ENCODE results near the gene CXCR3. TPM values are rescaled to one million over a fixed set of nuclear protein-coding genes. Genes with fewer than 3 reads are reported as not detected.
A peak's percentile ranks its signal among the peaks of the same experiment; 100 is the strongest.

The CXCR3 gene
- total and polyA plus RNA-seq, 4 donors: 0.49 to 0.69 (median 0.50) TPM; not detected in 1

- DNase-seq: no peak
- 76 to 89% methylated on average over 14 of the region's 14 CpGs for WGBS, 2 donors
Measured at GRCh38 chrX:71627588-71628404, 9.5 kb upstream of the CXCR3 start.

GRCh38 chrX:71626576-71626975 lies 8.3 kb upstream of the CXCR3 start:
- intact Hi-C loops (cut with DNase I): no loop called here

More at GRCh38 chrX:71627588-71628404, 9.5 kb upstream of the CXCR3 start:
- Histone ChIP-seq H3K36me3 (ENCODE audit: control insufficient read depth in 1 of 2, insufficient read depth in 2 of 2, low read length in 1 of 2) (no peaks in the 10 kb centered on the region), H3K9me3 (ENCODE audit: control insufficient read depth, low read length) (no peaks in the 10 kb centered on the region), H3K4me3 (ENCODE audit: low read length in 2 of 2) (no peak overlapping the region), H3K4me1 (ENCODE audit: control insufficient read depth in 1 of 2, insufficient read depth in 2 of 2, low read length in 2 of 2) (no peaks in the 10 kb centered on the region), H3K27ac (ENCODE audit: low read depth in 1 of 2, low read length in 2 of 2) (no peak overlapping the region), H3K27me3 (ENCODE audit: control insufficient read depth in 1 of 2, insufficient read depth in 2 of 2, low read length in 1 of 2) (no peaks in the 10 kb centered on the region)
- no peak for ATAC-seq (ENCODE audit: low FRiP score)
- intact Hi-C loops (cut with DNase I): no loop called here

GRCh38 chrX:71625471-71625870 lies 7.2 kb upstream of the CXCR3 start:
- intact Hi-C loops (cut with DNase I): no loop called here
- Histone ChIP-seq H3K27me3 (ENCODE audit: control insufficient read depth in 1 of 2, insufficient read depth in 2 of 2, low read length in 1 of 2) (no peaks in the 10 kb centered on the region), H3K27ac (ENCODE audit: low read depth in 1 of 2, low read length in 2 of 2) (no peak overlapping the region), H3K4me1 (ENCODE audit: control insufficient read depth in 1 of 2, insufficient read depth in 2 of 2, low read length in 2 of 2) (no peaks in the 10 kb centered on the region), H3K4me3 (ENCODE audit: low read length in 2 of 2) (no peak overlapping the region), H3K9me3 (ENCODE audit: control insufficient read depth, low read length) (no peaks in the 10 kb centered on the region), H3K36me3 (ENCODE audit: control insufficient read depth in 1 of 2, insufficient read depth in 2 of 2, low read length in 1 of 2) (no peaks in the 10 kb centered on the region)
- WGBS, 2 donors: 89 to 93% methylated on average over 5 of the region's 5 CpGs
- ATAC-seq (ENCODE audit: low FRiP score): no peak
- no peak for DNase-seq

More at GRCh38 chrX:71626576-71626975, 8.3 kb upstream of the CXCR3 start:
- H3K4me1 ChIP-seq (ENCODE audit: control insufficient read depth in 1 of 2, insufficient read depth in 2 of 2, low read length in 2 of 2): no peaks in the 10 kb centered on the region
- no peak overlapping the region for H3K4me3 ChIP-seq (ENCODE audit: low read length in 2 of 2)
- no peak for DNase-seq
- no peaks in the 10 kb centered on the region for H3K27me3 ChIP-seq (ENCODE audit: control insufficient read depth in 1 of 2, insufficient read depth in 2 of 2, low read length in 1 of 2)
- H3K27ac ChIP-seq (ENCODE audit: low read depth in 1 of 2, low read length in 2 of 2): no peak overlapping the region
- H3K9me3 ChIP-seq (ENCODE audit: control insufficient read depth, low read length): no peaks in the 10 kb centered on the region
- 75 to 93% methylated on average over 6 of the region's 6 CpGs for WGBS, 2 donors
- H3K36me3 ChIP-seq (ENCODE audit: control insufficient read depth in 1 of 2, insufficient read depth in 2 of 2, low read length in 1 of 2): no peaks in the 10 kb centered on the region
- ATAC-seq (ENCODE audit: low FRiP score): no peak

- Histone ChIP-seq H3K27ac (ENCODE audit: low read depth in 1 of 2, low read length in 2 of 2) (no peak overlapping the region), H3K9me3 (ENCODE audit: control insufficient read depth, low read length) (no peaks in the 10 kb centered on the region), H3K36me3 (ENCODE audit: control insufficient read depth in 1 of 2, insufficient read depth in 2 of 2, low read length in 1 of 2) (no peaks in the 10 kb centered on the region), H3K4me1 (ENCODE audit: control insufficient read depth in 1 of 2, insufficient read depth in 2 of 2, low read length in 2 of 2) (no peaks in the 10 kb centered on the region), H3K27me3 (ENCODE audit: control insufficient read depth in 1 of 2, insufficient read depth in 2 of 2, low read length in 1 of 2) (no peaks in the 10 kb centered on the region), H3K4me3 (ENCODE audit: low read length in 2 of 2) (no peak overlapping the region)
- DNase-seq (no peak), ATAC-seq (ENCODE audit: low FRiP score) (no peak)
- WGBS, 2 donors: 96 to 98% methylated on average over 3 of the region's 3 CpGs
- intact Hi-C loops (cut with DNase I): no loop called here
Measured at GRCh38 chrX:71623714-71624113, 5.4 kb upstream of the CXCR3 start.

- intact Hi-C loops (cut with DNase I): no loop called here
- no peaks in the 10 kb centered on the region for H3K4me1 ChIP-seq (ENCODE audit: control insufficient read depth in 1 of 2, insufficient read depth in 2 of 2, low read length in 2 of 2)
- H3K4me3 ChIP-seq (ENCODE audit: low read length in 2 of 2): no peak overlapping the region
- no peaks in the 10 kb centered on the region for H3K9me3 ChIP-seq (ENCODE audit: control insufficient read depth, low read length)
- DNase-seq (peak; percentile 87 to 88), ATAC-seq (ENCODE audit: low FRiP score) (peak; percentile 82)
- H3K27ac ChIP-seq (ENCODE audit: low read depth in 1 of 2, low read length in 2 of 2): peak overlapping the region in 1 of 2 donors; percentile 34
- no peaks in the 10 kb centered on the region for H3K36me3 ChIP-seq (ENCODE audit: control insufficient read depth in 1 of 2, insufficient read depth in 2 of 2, low read length in 1 of 2)
- WGBS, 2 donors: 20 to 34% methylated on average over 13 of the region's 13 CpGs
- H3K27me3 ChIP-seq (ENCODE audit: control insufficient read depth in 1 of 2, insufficient read depth in 2 of 2, low read length in 1 of 2): no peaks in the 10 kb centered on the region
Measured at GRCh38 chrX:71622576-71623450, 4.5 kb upstream of the CXCR3 start.

- ATAC-seq (ENCODE audit: low FRiP score) (no peak), DNase-seq (peak in 1 of 2 donors; percentile 31)
- intact Hi-C loops (cut with DNase I): no loop called here
Measured at GRCh38 chrX:71622032-71622575, 3.8 kb upstream of the CXCR3 start.

GRCh38 chrX:71621603-71622002 lies 3.3 kb upstream of the CXCR3 start:
- ATAC-seq (ENCODE audit: low FRiP score) (no peak), DNase-seq (peak in 1 of 2 donors; percentile 27)
- intact Hi-C loops (cut with DNase I): no loop called here
- 43 to 55% methylated on average over 6 of the region's 6 CpGs for WGBS, 2 donors
- Histone ChIP-seq H3K4me3 (ENCODE audit: low read length in 2 of 2) (no peak overlapping the region), H3K9me3 (ENCODE audit: control insufficient read depth, low read length) (no peaks in the 10 kb centered on the region), H3K27ac (ENCODE audit: low read depth in 1 of 2, low read length in 2 of 2) (no peak overlapping the region), H3K4me1 (ENCODE audit: control insufficient read depth in 1 of 2, insufficient read depth in 2 of 2, low read length in 2 of 2) (no peaks in the 10 kb centered on the region), H3K27me3 (ENCODE audit: control insufficient read depth in 1 of 2, insufficient read depth in 2 of 2, low read length in 1 of 2) (no peaks in the 10 kb centered on the region), H3K36me3 (ENCODE audit: control insufficient read depth in 1 of 2, insufficient read depth in 2 of 2, low read length in 1 of 2) (no peaks in the 10 kb centered on the region)

More at GRCh38 chrX:71622032-71622575, 3.8 kb upstream of the CXCR3 start:
- Histone ChIP-seq H3K36me3 (ENCODE audit: control insufficient read depth in 1 of 2, insufficient read depth in 2 of 2, low read length in 1 of 2) (no peaks in the 10 kb centered on the region), H3K27me3 (ENCODE audit: control insufficient read depth in 1 of 2, insufficient read depth in 2 of 2, low read length in 1 of 2) (no peaks in the 10 kb centered on the region), H3K4me3 (ENCODE audit: low read length in 2 of 2) (no peak overlapping the region), H3K27ac (ENCODE audit: low read depth in 1 of 2, low read length in 2 of 2) (peak overlapping the region in 1 of 2 donors; percentile 34), H3K4me1 (ENCODE audit: control insufficient read depth in 1 of 2, insufficient read depth in 2 of 2, low read length in 2 of 2) (no peaks in the 10 kb centered on the region), H3K9me3 (ENCODE audit: control insufficient read depth, low read length) (no peaks in the 10 kb centered on the region)
- WGBS, 2 donors: 81 to 87% methylated on average over 9 of the region's 9 CpGs

GRCh38 chrX:71619986-71620385 lies 1.7 kb upstream of the CXCR3 start:
- H3K27me3 ChIP-seq (ENCODE audit: control insufficient read depth in 1 of 2, insufficient read depth in 2 of 2, low read length in 1 of 2): no peaks in the 10 kb centered on the region
- 80 to 96% methylated on average over 1 of the region's 1 CpG for WGBS, 2 donors
- no peak for ATAC-seq (ENCODE audit: low FRiP score)

More at GRCh38 chrX:71619986-71620385, 1.7 kb upstream of the CXCR3 start:
- intact Hi-C loops (cut with DNase I): no loop called here
- Histone ChIP-seq H3K9me3 (ENCODE audit: control insufficient read depth, low read length) (no peaks in the 10 kb centered on the region), H3K27ac (ENCODE audit: low read depth in 1 of 2, low read length in 2 of 2) (no peak overlapping the region), H3K4me1 (ENCODE audit: control insufficient read depth in 1 of 2, insufficient read depth in 2 of 2, low read length in 2 of 2) (no peaks in the 10 kb centered on the region), H3K36me3 (ENCODE audit: control insufficient read depth in 1 of 2, insufficient read depth in 2 of 2, low read length in 1 of 2) (no peaks in the 10 kb centered on the region), H3K4me3 (ENCODE audit: low read length in 2 of 2) (no peak overlapping the region)
- peak in 1 of 2 donors; percentile 33 for DNase-seq
